T-cell (primary cell): ENCODE data around the gene TSC1. TPM values are rescaled to one million over a fixed set of nuclear protein-coding genes. Genes with fewer than 3 reads are reported as not detected.

Experiments used
- ATAC-seq, 4 experiments: fragments of 200-7000 bp in 3 of 4; fragments of 150-1000 bp in 1 of 4; cut with Tn5 transposase; replicated peaks in 1 of 4; 1 replicate in 3 of 4; 2 replicates in 1 of 4; pipeline ENCODE4 v1.10.0; 2021; ENCODE audit warnings: moderate library complexity in 3 of 4, mild to moderate bottlenecking in 2 of 4, moderate number of reproducible peaks in 1 of 4
- CTCF ChIA-PET, 2 donors: fragments of 300-600 bp; sonication (Branson Sonifier 250); formaldehyde crosslinking; loops; one replicate each; lab custom pipeline; 2022; ENCODE audit warnings: antibody characterized with exemption in 2 of 2; lab: Charles Lee
- POLR2A ChIA-PET, 2 donors: fragments of 300-600 bp; sonication (Branson Sonifier 250); formaldehyde crosslinking; loops; one replicate each; lab custom pipeline; 2022; ENCODE audit warnings: antibody characterized with exemption in 2 of 2; lab: Charles Lee
- DNase-seq, 35 experiments: peaks; one replicate each; pipeline versions ENCODE4 v3.0.0 to v3.0.0-alpha.2; 2013 to 2023
- H3K27ac ChIP-seq: one replicate; pipeline ENCODE4 v1.5.1; 2013; ENCODE audit warnings: low read length
- H3K27me3 ChIP-seq, 2 experiments: replicated peaks in 1 of 2; 1 replicate in 1 of 2; 2 replicates in 1 of 2; pipeline versions ENCODE4 v1.6.1 to v1.7.0; 2013; ENCODE audit warnings: low read length in 1 of 2, mixed read lengths in 1 of 2; ENCODE audit not compliant: control insufficient read depth in 2 of 2, insufficient read depth in 2 of 2; ENCODE audit errors: extremely low read depth in 1 of 2
- H3K36me3 ChIP-seq, 2 donors: 1 replicate in 1 of 2; 2 replicates in 1 of 2; pipeline versions ENCODE4 v1.6.1 to v1.7.0; 2013; ENCODE audit warnings: low read length in 1 of 2; ENCODE audit not compliant: control insufficient read depth in 2 of 2, insufficient read depth in 1 of 2; ENCODE audit errors: extremely low read depth in 1 of 2
- H3K4me1 ChIP-seq, 2 experiments: 1 replicate in 1 of 2; 2 replicates in 1 of 2; pipeline versions ENCODE4 v1.6.1 to v1.7.0; 2013; ENCODE audit warnings: low read length in 2 of 2, mixed read lengths in 1 of 2; ENCODE audit not compliant: insufficient read depth in 2 of 2, control insufficient read depth in 1 of 2; ENCODE audit errors: extremely low read depth in 1 of 2
- H3K4me3 ChIP-seq, 2 donors: 1 replicate in 1 of 2; 2 replicates in 1 of 2; pipeline versions ENCODE4 v1.5.1 to v1.7.0; 2013; ENCODE audit warnings: mild to moderate bottlenecking in 2 of 2, low read length in 1 of 2, moderate library complexity in 1 of 2; ENCODE audit not compliant: control insufficient read depth in 1 of 2; ENCODE audit errors: extremely low read depth in 1 of 2
- H3K9me3 ChIP-seq: 2 replicates; pipeline ENCODE4 v1.7.0; 2013
- H3K27ac Mint-ChIP-seq, 2 donors: one replicate each; pipeline ENCODE4 v1.8.0; 2020 to 2021; ENCODE audit warnings: mild to moderate bottlenecking in 2 of 2, mixed read lengths in 2 of 2
- H3K27me3 Mint-ChIP-seq, 2 donors: one replicate each; pipeline ENCODE4 v1.8.0; 2021 to 2022; ENCODE audit warnings: mixed read lengths in 2 of 2
- H3K36me3 Mint-ChIP-seq: one replicate; pipeline ENCODE4 v1.8.0; 2021; ENCODE audit warnings: mixed read lengths
- H3K4me1 Mint-ChIP-seq, 3 donors: one replicate each; pipeline ENCODE4 v1.8.0; 2020 to 2022; ENCODE audit warnings: mixed read lengths in 3 of 3, mild to moderate bottlenecking in 1 of 3
- H3K4me3 Mint-ChIP-seq, 3 donors: one replicate each; pipeline ENCODE4 v1.8.0; 2020 to 2022; ENCODE audit warnings: mild to moderate bottlenecking in 3 of 3, mixed read lengths in 3 of 3, moderate library complexity in 3 of 3
- H3K9me3 Mint-ChIP-seq, 3 donors: one replicate each; pipeline ENCODE4 v1.8.0; 2020 to 2022; ENCODE audit warnings: mixed read lengths in 3 of 3
- WGBS: methylation state at CpG from one replicate; pipeline ENCODE4 v1.1.5; 2013; ENCODE audit warnings: missing lambda C conversion rate; ENCODE audit not compliant: insufficient coverage; 5-methylcytosine and 5-hydroxymethylcytosine counted together
- total RNA-seq, 35 experiments: library from RNA in 6 of 35; stranded (reverse) in 6 of 35; fragments of 120-200 nt in 1 of 35; gene quantifications; one replicate each; pipeline versions ENCODE4 v1.2.1 to v1.2.4 and lab custom pipeline; 2013 to 2026

The TSC1 gene
- total RNA-seq, 5 donors from 2014 or later (not counting 1 experiment from before 2014, with no cell fraction given): 56.4 to 70.4 (median 59.8) TPM

DNA sequence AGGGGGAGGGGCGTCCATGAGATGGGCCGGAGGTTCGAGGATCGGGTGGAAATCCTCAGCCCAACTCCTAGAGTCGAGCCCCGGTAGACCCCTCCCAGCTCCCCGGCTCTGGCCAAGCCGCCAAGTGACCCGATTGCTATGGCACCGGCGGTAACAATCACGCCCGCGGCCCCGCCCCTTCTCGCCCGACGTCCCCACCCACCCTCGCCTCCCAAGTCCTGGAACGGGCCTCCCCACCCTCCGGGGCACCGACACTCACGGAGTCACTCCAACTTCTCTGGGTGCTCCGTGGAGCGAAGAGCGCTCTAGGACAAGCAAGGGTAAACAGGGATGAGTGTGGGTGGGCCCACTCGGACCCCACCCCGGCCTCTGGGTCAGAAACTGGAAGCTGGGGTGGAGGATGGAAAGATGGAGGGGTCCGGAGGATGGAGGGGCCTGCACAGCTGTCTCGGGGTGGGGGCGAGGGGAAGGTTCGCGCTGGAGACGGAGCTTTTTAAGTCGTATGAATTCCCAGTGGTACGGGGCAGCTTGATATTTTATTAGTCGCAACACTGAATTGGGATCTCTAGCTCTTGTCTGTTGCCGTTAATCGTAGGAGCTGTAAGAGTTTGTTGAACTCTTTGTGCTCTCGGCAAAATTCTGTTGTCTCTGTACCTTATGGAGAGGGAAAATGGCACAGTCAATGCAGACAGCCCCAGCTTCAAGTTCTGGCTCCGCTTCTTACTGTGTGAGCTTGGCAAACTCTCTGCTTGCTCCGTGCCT is 65.5 kb downstream of the TSC1 start, which contains the start of gene SPACA9:
SPACA9 (plus strand) TSS at position 204 of the 762 bp plus-strand sequence. CDS start 5,050 bp downstream, outside the sequence.
- Mint-ChIP-seq H3K27me3 (no peaks in the 10 kb centered on the region), H3K4me3 (peak within 1 kb of the TSS; percentile 76 to 83 (median 80)), H3K27ac (peak within 1 kb of the TSS; percentile 25 to 32), H3K4me1 (peaks cover 8 to 17% (median 11%) of the 10 kb centered on the region in 3 donors), H3K36me3 (no peaks in the 10 kb centered on the region), H3K9me3 (no peaks in the 10 kb centered on the region)
- H3K27ac ChIP-seq: peak within 1 kb of the TSS; percentile 67
- ChIA-PET POLR2A (interaction anchor here in 1 of 2 donors (0.5 kb wide), 1 partner anchor 29 kb away, joined by 5 read pairs; no protein-coding TSS in a partner anchor), CTCF (interaction anchor here (0.6 to 0.9 kb wide), 2 partner anchors 27 to 30 kb away, joined by 3 to 8 read pairs; no protein-coding TSS in a partner anchor)
- WGBS: 42% methylated on average over 35 of the region's 42 CpGs
- peak in 8 of 35 experiments; percentile 5 to 39 (median 14) for DNase-seq
- no peaks in the 10 kb centered on the region for H3K36me3 ChIP-seq
- ATAC-seq: peak; percentile 18 to 37 (median 26)
- H3K27me3 ChIP-seq: peaks cover 0 to 14% of the 10 kb centered on the region in 2 experiments
- H3K9me3 ChIP-seq: no peaks in the 10 kb centered on the region
- H3K4me1 ChIP-seq: peaks cover 4 to 18% of the 10 kb centered on the region in 2 experiments
- H3K4me3 ChIP-seq: peak within 1 kb of the TSS; percentile 77 to 98

DNA sequence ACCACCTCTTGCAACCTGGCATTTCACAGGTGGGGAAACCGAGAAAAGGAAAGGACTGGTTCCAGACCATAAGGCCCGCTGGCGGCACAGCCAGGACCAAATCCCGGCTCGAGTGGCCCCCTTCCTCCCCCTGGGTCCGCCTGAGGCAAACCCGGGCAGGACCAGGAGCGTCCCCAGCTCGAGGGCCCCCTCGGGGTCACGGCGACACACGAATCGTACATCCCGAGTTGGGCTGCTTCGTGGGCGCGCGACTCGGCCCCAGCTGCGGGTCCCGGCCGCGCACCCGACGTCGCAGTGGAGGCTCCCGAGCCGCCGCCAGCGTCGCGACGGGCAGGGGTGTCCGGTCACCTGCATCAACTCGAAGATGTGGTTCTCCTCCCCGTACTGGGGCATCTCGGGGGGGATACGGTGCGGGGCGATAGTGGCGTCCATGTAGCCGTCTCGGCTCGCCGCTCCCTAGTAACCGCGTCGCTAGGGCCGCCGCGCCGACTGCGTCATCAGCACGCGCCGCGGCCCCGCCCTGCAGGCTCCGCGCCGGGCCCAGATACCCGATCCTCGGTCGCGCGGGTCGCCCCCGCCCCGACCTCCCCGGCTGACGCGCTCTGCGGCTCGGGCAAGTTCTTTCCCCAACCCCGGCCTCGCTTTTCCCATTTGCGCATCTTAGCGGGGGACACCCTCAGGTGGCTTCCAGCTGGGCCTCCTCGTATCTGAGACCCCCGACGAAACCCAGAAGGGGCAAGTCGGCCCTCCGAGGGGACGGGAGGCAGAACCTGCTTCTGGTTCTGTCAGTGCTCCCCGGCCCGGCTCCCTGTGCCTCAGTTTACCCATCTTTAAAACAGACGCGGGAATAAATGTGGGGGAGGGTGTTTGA is 66.4 kb downstream of the TSC1 start, which contains the start of gene AK8:
AK8 (minus strand) TSS at position 461 of the 871 bp plus-strand sequence; CDS start at position 432, 29 bp downstream.
- peaks cover 4 to 18% of the 10 kb centered on the region in 2 experiments for H3K4me1 ChIP-seq
- H3K27me3 Mint-ChIP-seq: no peaks in the 10 kb centered on the region
- H3K4me1 Mint-ChIP-seq: peaks cover 11 to 22% (median 14%) of the 10 kb centered on the region in 3 donors
- ChIA-PET POLR2A (no interaction called here), CTCF (interaction anchor here in 1 of 2 donors (0.9 to 1.4 kb wide), 2 partner anchors 24 to 31 kb away, joined by 3 to 8 read pairs; no protein-coding TSS in a partner anchor)
- peak within 1 kb of the TSS; percentile 67 for H3K27ac ChIP-seq
- DNase-seq (peak; percentile 46 to 89 (median 68)), ATAC-seq (peak; percentile 79 to 95 (median 90))
- H3K36me3 Mint-ChIP-seq: no peaks in the 10 kb centered on the region
- H3K9me3 Mint-ChIP-seq: no peaks in the 10 kb centered on the region
- no peaks in the 10 kb centered on the region for H3K36me3 ChIP-seq
- WGBS: under 1% methylated on average over 85 of the region's 89 CpGs
- H3K27ac Mint-ChIP-seq: peak within 1 kb of the TSS; percentile 25 to 32
- peak within 1 kb of the TSS; percentile 76 to 83 (median 80) for H3K4me3 Mint-ChIP-seq
- H3K4me3 ChIP-seq: peak within 1 kb of the TSS; percentile 77 to 98
- no peaks in the 10 kb centered on the region for H3K9me3 ChIP-seq
- peaks cover 0 to 21% of the 10 kb centered on the region in 2 experiments for H3K27me3 ChIP-seq

DNA sequence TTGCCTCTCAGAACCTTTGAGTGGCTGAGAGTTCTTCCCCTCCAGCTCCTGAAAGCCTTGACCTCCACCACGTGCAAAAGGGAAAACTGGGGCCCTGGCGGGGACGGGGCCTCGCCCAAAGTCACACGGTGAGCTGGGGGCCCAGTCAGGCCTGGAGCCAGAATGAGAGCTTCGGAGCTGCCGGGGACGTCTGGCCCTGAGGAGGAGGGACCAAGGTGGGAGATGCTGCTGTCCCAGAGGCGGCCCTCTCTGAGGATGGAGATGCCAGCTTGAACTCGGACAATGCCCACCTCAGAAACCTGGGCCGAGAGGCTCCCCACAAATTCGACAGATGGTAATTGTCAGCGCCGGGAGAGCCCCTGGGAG is 67.0 kb downstream of the TSC1 start:
- Mint-ChIP-seq H3K4me3 (peak overlapping the region; percentile 69 to 80 (median 73)), H3K9me3 (no peaks in the 10 kb centered on the region), H3K27ac (no peak overlapping the region), H3K36me3 (no peaks in the 10 kb centered on the region), H3K4me1 (peaks cover 11 to 22% (median 14%) of the 10 kb centered on the region in 3 donors), H3K27me3 (no peaks in the 10 kb centered on the region)
- Histone ChIP-seq H3K4me3 (peak overlapping the region; percentile 77 to 98), H3K27ac (no peak overlapping the region), H3K9me3 (no peaks in the 10 kb centered on the region), H3K36me3 (no peaks in the 10 kb centered on the region), H3K4me1 (peaks cover 4 to 18% of the 10 kb centered on the region in 2 experiments), H3K27me3 (peaks cover 0 to 21% of the 10 kb centered on the region in 2 experiments)
- ATAC-seq (no peak), DNase-seq (no peak)
- 80% methylated on average over 13 of the region's 14 CpGs for WGBS
- POLR2A ChIA-PET: no interaction called here
- CTCF ChIA-PET: interaction anchor here in 1 of 2 donors (1.4 kb wide), 1 partner anchor 25 kb away, joined by 3 read pairs; no protein-coding TSS in a partner anchor

DNA sequence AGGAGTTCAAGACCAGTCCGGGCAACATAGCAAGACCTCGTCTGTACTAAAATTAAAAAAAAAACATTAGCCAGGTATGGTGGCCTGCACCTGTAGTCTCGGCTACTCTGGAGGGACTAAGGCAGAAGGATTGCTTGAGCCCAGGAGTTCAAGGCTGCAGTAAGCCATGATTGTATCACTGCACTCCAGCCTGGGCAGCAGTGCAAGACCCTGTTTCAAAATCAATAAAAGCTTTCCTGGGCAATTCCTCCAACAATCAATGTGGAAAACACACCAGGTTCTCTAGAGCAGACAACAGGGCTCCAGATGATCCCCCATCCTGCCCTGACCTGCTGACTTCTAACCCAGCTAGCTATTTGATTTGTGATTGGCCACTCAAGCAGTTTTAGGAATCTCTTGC is 67.6 kb downstream of the TSC1 start:
- H3K27me3 ChIP-seq: peaks cover 0 to 23% of the 10 kb centered on the region in 2 experiments
- no peak for ATAC-seq
- Mint-ChIP-seq H3K36me3 (no peaks in the 10 kb centered on the region), H3K27ac (no peak overlapping the region), H3K27me3 (no peaks in the 10 kb centered on the region), H3K4me1 (peaks cover 11 to 22% (median 14%) of the 10 kb centered on the region in 3 donors), H3K4me3 (peak overlapping the region; percentile 69 to 80 (median 73)), H3K9me3 (no peaks in the 10 kb centered on the region)
- H3K9me3 ChIP-seq: no peaks in the 10 kb centered on the region
- POLR2A ChIA-PET: no interaction called here
- no peak overlapping the region for H3K4me3 ChIP-seq
- H3K36me3 ChIP-seq: no peaks in the 10 kb centered on the region
- no peak for DNase-seq
- 73% methylated on average over 2 of the region's 3 CpGs for whole genome bisulfite sequencing
- CTCF ChIA-PET: interaction anchor here in 1 of 2 donors (1.4 kb wide), 1 partner anchor 25 kb away, joined by 3 read pairs; no protein-coding TSS in a partner anchor
- peaks cover 4 to 18% of the 10 kb centered on the region in 2 experiments for H3K4me1 ChIP-seq
- H3K27ac ChIP-seq: no peak overlapping the region

DNA sequence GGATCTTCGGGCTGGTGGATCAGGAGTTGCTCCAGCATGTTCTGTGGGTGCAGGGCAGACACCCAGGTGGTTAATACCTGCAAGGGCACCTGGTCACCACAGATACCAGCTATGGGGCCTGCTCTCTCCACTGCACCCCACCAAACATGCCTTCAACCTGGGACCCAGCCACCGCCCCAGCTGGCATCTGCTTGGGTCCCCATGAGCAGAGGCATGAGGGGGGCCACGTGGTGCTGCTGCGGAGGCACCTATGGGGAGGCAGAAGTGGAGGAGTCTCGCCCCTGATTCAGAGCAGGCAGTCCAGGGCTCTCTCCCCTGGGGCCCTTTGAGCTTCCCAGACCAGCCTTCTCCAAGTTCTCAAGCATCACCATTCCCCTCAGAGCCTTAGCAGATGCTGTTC is 69.3 kb downstream of the TSC1 start:
- Histone ChIP-seq H3K27ac (no peak overlapping the region), H3K4me3 (no peak overlapping the region), H3K4me1 (peaks cover 4 to 18% of the 10 kb centered on the region in 2 experiments), H3K27me3 (peaks cover 0 to 27% of the 10 kb centered on the region in 2 experiments), H3K9me3 (no peaks in the 10 kb centered on the region), H3K36me3 (no peaks in the 10 kb centered on the region)
- Mint-ChIP-seq H3K27ac (no peak overlapping the region), H3K36me3 (no peaks in the 10 kb centered on the region), H3K27me3 (no peaks in the 10 kb centered on the region), H3K4me3 (no peak overlapping the region), H3K4me1 (peaks cover 11 to 20% (median 14%) of the 10 kb centered on the region in 3 donors), H3K9me3 (no peaks in the 10 kb centered on the region)
- ChIA-PET CTCF (interaction anchor here in 1 of 2 donors (1.0 kb wide), 1 partner anchor 27 kb away, joined by 3 read pairs; no protein-coding TSS in a partner anchor), POLR2A (interaction anchor here in 1 of 2 donors (0.6 kb wide), 1 partner anchor 117 kb away, joined by 3 read pairs; no protein-coding TSS in a partner anchor)
- DNase-seq: no peak
- ATAC-seq: no peak
- 69% methylated on average over 2 of the region's 5 CpGs for WGBS
